Measurements from ENCODE around the gene ABHD12.
"Not testable (repeated sequence)": the region's sequence is repeated elsewhere in the genome, so short reads cannot be mapped to it uniquely, and the experiment has no call there.

ABHD12 gene

GRCh38 chr20:25277051-25277801 lies 113.4 kb downstream of the ABHD12 start:
- no peak for DNase-seq (ENCODE audit: low read depth, low spot score)

- DNase-seq (ENCODE audit: low read depth, low spot score), result no peak
Measured at GRCh38 chr20:25276533-25277050, 114.0 kb downstream of the ABHD12 start.

DNA sequence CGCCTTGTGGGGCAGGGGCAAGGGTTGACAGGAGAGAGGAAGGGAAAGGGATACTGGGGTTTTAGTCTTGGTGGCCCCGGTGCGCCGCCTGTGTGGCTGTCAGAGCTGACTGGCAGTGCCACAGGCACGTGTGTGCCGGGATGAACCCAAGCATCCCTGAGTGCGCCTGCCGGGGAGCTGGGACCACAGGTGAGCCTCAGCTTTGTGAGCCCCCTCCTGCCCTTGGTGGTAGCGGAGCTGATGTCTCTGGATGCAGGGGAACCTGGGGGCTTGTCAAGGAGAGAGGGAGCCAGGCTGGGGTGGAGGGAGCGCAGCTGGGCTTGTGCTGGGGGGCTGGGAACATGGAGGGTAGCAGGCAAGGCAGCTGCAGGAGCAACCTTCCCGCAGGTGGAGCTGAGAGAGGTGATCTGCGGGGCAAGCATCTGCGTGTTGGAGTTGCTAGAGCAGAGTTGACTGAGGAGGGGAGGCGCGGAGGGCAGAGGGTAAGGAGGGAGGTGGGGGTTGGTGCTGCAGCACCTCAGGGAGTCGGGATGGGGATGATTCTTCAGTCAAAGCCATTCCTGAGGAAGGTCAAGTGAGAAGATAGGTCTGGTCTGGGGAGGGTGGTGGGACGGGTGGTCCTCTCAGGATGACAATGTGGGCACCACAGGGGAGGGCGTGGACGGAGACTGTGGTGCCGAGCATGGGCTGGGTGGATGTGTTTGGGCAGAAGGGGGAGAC lies 114.7 kb downstream of the ABHD12 start:
- no peak for DNase-seq (ENCODE audit: low read depth, low spot score)

DNA sequence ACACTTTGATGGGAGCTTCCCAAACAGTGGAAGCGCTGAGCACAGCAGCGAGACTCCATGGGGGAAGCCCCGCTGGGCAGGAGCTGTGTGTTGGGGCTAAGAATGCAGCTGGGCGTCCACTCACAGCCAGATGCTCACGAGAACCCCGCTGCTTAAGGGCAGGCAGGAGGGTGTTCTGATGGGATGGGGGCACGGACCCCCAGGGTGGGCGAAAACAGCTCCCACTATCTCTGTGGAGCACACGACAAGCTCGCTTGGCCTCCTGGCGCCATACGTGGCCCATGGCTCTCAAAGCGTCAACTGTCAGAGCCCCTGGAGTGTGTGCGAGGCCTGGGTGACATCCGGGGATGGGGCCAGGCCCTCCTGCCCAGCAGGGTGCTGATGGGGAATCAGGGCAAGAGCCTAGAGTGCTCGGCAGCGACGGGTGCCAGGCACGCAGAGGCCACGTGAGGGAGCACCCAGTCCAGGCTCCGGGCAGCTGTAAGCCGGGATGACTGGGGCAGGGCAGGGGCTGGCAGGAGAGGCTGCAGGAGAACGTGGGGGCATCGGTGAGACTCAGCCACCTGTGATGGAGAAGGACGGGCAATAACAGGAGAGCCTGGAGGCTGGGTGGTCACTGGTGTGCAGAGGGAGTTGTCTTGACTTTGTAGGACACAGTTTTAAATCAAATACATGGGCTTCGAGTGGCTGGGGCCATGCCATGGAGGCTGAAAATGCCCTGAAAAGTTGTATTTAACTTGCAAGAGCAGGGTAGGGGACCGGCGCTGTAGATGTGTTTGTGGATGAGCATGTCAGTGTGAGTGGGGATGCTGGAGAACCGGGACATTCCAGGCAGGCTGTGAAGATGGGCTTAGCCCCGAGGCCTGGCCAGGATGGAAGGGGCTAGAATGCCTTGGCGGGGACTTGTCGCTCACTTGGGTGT lies 115.5 kb downstream of the ABHD12 start:
- no peak for DNase-seq (ENCODE audit: low read depth, low spot score)

DNA sequence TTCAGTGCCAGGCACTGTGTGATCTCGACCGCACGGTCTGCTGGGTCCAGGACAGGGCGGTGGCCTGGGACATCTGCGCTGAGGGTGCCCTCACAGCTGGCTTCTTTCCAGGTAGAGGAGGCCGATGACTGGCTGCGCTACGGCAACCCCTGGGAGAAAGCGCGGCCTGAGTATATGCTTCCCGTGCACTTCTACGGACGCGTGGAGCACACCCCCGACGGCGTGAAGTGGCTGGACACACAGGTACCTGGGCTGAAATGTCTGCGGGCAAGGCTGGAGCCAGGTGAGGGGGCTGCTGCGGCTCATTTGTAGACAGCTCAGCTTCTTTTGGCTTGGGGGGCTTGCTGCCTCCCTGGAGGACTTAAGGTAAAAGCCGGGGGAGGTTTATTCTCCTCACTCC lies 116.2 kb downstream of the ABHD12 start:
- DNase-seq (ENCODE audit: low read depth, low spot score), result no peak

- no peak for DNase-seq (ENCODE audit: low read depth, low spot score)
Measured at GRCh38 chr20:25273541-25274358, 116.9 kb downstream of the ABHD12 start.

- DNase-seq (ENCODE audit: low read depth, low spot score), result no peak
Measured at GRCh38 chr20:25273046-25273445, 117.6 kb downstream of the ABHD12 start.

DNA sequence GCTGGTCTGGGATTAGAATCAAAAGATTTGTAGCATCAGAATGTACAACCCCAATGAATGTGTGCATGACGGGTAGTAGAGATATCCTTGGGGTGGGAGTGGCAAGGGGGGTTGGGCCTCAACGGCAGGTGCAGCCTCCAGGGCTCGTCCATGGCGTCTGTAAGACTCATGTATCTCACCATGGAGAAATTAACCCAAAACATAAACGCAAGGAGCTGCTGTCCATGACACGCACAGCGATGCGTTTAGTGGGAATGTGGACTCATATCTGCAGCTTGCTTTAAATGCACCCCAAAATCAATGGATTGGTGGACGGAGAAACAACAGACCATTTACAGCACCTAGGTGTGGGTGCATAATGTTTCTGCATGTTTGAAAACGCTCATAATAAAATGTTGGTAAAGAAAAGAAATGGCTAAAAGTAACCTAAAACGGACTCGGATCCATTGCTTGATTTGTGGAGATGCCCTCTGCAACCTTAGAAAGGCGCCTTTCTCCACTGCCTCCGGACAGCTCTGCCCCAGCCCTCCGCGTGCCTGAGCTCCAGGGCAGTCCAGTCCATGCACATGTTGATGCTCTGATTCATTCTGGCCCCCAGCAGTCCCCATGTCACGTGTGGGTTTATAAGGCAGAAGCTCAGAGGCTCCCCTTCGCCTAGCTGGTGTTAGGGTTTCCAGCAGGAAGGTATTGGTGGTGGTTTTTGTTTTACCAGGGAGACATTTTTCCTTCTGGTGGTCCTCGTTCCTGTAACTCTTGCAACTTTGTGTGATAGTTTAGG lies 118.2 kb downstream of the ABHD12 start:
- no peak for DNase-seq (ENCODE audit: low read depth, low spot score)

DNA sequence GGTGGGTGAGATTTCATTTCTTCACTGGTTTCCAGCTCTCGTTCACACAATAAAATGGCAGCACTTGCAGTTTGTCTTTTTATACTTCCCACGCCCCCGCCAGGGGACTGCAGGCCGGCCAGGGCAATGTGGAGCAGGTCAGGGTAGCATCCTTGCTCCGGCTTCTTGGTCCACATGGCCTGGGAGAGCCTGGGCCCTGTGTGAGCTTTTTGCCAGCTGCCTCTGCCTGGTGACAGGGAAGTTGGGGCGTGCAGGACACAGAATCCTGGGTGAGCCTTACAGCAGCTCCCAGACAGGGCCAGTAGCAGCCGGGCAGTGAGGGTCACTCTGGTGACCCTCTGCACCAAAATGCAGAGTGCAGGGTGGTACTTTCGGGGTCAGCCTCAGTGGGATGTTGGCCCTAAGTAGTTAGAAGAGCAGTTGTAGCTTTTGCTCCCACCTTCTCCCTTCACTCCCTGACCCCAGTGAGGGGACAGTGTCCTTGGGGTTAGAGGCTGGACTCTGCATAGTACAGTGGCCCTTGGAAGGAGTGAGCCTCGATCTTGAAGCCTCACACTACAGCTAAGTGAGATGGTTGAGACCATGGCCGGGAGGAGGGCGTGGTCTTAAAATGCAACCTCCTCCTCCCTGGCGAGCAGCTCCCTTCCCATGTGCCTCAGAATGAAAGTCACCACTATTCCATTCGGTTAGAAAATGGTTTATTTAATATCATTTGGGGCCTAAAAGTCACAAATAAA lies 119.0 kb downstream of the ABHD12 start:
- DNase-seq (ENCODE audit: low read depth, low spot score), result no peak

DNA sequence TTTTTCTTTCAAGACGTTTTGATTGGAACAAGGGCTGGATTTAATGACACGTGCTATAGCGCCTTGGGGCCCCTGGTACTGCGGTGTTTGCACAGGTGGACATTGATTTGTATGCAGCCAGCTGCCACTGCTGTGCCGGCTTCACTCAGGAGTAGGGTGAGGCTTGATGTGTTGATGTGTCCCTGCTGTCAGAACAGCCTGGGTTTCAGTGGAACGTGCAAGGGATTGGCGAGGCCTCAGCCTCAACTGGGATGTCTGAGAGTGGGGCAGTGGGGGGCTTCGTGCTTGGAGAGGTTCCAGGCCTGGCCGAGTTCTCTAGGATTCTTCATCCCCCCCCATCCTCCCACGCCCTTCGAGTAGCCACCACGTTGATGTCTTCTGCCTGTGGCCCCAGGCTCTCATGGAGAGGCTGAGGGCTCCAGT lies 119.8 kb downstream of the ABHD12 start:
- no peak for DNase-seq (ENCODE audit: low read depth, low spot score)

DNA sequence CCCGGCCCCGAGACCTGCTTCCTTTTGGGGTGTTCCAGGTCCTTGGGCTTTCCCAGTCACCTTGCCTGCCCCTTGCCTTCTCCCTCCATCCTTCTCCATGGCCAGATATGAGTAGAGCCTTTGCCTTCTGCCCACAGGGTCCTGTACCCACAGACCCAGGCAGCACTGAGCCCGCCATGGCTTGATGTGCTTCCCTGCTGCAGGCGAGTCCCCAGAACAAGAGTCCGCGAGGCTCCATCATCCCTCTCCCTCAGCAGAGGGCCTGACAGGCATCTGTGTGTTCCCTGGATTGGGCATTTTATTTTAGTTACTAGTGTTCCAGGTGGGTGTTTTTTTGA lies 120.8 kb downstream of the ABHD12 start:
- no peak for DNase-seq (ENCODE audit: low read depth, low spot score)

GRCh38 chr20:25269057-25269832 lies 121.4 kb downstream of the ABHD12 start:
- no peak for DNase-seq (ENCODE audit: low read depth, low spot score)

DNA sequence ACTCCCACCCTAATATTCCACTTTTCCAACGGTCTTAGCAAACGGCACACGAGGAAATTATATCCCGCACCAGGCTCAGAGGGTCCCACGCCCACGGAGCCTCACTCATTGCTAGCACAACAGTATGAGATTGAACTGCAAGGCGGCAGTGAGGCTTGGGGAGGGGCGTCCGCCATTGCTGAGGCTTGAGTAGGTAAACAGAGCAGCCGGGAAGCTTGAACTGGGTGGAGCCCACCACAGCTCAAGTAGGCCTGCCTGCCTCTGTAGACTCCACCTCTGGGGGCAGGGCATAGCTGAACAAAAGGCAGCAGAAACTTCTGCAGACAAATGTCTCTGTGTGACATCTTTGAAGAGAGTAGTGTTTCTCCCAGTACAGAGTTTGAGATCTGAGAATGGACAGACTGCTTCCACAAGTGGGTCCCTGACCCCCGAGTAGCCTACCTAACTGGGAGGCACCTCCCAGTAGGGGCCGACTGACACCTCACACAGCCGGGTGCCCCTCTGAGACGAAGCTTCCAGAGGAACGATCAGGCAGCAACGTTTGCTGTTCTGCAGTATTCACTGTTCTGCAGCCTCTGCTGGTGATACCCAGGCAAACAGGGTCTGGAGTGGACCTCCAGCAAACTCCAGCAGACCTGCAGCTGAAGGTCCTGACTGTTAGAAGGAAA lies 129.7 kb downstream of the ABHD12 start:
- not testable (repeated sequence) for DNase-seq (ENCODE audit: low read depth, low spot score)

DNA sequence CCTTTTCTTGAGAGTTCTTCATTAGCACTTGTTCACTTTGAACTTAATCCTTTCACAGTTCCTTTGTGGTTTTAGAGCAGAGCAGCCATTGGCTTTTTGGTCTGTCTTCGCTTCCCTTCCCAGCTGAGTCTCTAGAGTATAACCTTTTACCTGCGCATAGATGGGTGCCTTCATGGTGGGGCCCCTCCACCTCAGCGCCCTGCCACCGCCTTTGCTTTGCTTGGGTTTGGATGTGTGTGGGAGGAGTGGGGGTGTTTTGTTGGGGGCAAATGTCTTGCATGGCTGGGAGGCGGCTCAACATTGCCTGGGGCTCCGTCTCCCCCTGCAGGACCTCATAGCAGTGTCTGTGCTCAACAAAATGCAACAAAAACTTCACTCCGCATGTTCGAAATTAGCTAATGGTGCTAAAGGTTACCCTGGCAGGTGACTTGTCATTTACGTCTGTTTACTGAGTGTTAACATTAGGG lies 130.8 kb downstream of the ABHD12 start:
- DNase-seq (ENCODE audit: low read depth, low spot score), result no peak

DNA sequence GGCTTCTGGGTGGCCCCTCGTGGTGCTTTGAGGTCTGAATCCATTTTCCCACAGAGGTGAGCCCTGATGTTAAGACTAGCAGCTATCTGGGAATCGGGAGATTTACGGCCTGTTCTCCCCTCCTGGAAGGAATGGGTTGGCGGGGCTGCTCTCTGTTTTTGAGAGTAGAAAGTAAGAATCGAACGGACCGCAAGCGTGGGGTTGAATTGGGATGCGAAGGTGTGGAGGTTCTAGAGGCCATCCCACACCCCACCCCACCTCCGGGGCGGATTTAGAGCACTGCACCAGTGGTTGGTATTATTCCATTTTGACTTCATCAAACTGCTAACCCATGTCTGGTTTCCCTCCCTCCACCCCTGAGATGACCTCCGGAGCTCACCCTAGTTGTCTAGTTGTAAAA lies 131.3 kb downstream of the ABHD12 start:
- no peak for DNase-seq (ENCODE audit: low read depth, low spot score)

DNA sequence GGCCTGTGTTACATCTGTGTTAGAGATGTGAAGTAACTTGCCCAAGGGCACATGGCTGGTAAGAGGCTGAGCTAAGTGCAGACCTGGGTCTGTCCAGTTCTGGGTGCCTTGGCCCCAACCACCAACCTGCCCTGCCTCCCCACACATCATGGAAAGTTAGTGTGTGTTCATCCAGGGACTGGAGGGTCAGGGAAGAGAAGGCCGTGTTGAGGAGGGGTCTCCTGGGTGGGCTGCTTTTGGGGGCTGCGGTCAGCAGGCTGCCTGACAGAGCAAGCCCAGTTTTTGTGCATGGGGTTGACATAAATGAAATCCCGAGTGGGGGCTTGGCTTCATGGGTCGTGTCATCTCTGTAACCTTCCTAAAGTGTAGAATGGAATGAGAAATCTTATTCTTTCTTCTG lies 131.8 kb downstream of the ABHD12 start:
- no peak for DNase-seq (ENCODE audit: low read depth, low spot score)

GRCh38 chr20:25258476-25258805 lies 132.2 kb downstream of the ABHD12 start:
- DNase-seq (ENCODE audit: low read depth, low spot score), result no peak

- no peak for DNase-seq (ENCODE audit: low read depth, low spot score)
Measured at GRCh38 chr20:25257756-25258475, 132.7 kb downstream of the ABHD12 start.
